MM.1S (cell line): ENCODE measurements around the gene GABRG3.

ENCODE experiments used
- CTCF ChIP-seq: fragments of 300-600 bp; sonication (generic); IDR thresholded peaks from 2 replicates; pipeline ENCODE4 v1.5.1; 2016; ENCODE audit warnings: antibody characterized with exemption, low read length, mixed read lengths
- EZH2 ChIP-seq: fragments of 300-600 bp; sonication (generic); optimal IDR thresholded peaks from 2 replicates; pipeline ENCODE3; 2017; ENCODE audit warnings: low read depth, mild to moderate bottlenecking, antibody characterized with exemption, low read length, mixed read lengths

- TF ChIP-seq EZH2 (no peak), CTCF (no peak)
Measured at GRCh38 chr15:27293607-27294006, 322.6 kb downstream of the GABRG3 start.
